ENCODE data around the gene NTM.

DNA sequence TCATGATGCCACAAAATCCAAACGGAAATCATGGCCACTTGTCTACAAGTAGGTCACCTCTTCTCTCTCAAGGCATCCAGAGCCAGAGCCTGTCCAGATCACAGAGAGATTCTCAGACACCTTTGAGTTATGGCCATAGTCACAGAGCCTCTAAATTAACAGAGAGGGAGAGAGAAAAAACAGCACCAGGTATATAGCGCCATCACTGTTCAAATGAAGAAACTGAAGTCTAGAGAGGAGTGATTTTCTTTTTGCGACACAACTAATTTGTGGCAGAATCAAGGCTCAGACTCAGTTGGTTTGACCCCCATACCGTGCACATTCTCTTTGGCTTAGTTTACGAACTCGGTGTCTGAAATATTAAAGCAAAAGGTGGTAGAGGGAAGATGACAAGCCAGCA is 512.9 kb downstream of the NTM start:
- TF ChIP-seq POLR2AphosphoS5 (IDR thresholded peaks at IDR 0.05; ENCODE audit: low read depth) (no peak), SPI1 (IDR thresholded peaks at IDR 0.05; ENCODE audit: borderline replicate concordance, low read depth) (no peak)
- TF ChIP-seq, protein P1, sequence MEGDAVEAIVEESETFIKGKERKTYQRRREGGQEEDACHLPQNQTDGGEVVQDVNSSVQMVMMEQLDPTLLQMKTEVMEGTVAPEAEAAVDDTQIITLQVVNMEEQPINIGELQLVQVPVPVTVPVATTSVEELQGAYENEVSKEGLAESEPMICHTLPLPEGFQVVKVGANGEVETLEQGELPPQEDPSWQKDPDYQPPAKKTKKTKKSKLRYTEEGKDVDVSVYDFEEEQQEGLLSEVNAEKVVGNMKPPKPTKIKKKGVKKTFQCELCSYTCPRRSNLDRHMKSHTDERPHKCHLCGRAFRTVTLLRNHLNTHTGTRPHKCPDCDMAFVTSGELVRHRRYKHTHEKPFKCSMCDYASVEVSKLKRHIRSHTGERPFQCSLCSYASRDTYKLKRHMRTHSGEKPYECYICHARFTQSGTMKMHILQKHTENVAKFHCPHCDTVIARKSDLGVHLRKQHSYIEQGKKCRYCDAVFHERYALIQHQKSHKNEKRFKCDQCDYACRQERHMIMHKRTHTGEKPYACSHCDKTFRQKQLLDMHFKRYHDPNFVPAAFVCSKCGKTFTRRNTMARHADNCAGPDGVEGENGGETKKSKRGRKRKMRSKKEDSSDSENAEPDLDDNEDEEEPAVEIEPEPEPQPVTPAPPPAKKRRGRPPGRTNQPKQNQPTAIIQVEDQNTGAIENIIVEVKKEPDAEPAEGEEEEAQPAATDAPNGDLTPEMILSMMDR (IDR thresholded peaks at IDR 0.05; ENCODE audit: insufficient read depth, low read length), result no peak
- TF ChIP-seq, protein P2, sequence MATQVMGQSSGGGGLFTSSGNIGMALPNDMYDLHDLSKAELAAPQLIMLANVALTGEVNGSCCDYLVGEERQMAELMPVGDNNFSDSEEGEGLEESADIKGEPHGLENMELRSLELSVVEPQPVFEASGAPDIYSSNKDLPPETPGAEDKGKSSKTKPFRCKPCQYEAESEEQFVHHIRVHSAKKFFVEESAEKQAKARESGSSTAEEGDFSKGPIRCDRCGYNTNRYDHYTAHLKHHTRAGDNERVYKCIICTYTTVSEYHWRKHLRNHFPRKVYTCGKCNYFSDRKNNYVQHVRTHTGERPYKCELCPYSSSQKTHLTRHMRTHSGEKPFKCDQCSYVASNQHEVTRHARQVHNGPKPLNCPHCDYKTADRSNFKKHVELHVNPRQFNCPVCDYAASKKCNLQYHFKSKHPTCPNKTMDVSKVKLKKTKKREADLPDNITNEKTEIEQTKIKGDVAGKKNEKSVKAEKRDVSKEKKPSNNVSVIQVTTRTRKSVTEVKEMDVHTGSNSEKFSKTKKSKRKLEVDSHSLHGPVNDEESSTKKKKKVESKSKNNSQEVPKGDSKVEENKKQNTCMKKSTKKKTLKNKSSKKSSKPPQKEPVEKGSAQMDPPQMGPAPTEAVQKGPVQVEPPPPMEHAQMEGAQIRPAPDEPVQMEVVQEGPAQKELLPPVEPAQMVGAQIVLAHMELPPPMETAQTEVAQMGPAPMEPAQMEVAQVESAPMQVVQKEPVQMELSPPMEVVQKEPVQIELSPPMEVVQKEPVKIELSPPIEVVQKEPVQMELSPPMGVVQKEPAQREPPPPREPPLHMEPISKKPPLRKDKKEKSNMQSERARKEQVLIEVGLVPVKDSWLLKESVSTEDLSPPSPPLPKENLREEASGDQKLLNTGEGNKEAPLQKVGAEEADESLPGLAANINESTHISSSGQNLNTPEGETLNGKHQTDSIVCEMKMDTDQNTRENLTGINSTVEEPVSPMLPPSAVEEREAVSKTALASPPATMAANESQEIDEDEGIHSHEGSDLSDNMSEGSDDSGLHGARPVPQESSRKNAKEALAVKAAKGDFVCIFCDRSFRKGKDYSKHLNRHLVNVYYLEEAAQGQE (IDR thresholded peaks at IDR 0.05; ENCODE audit: insufficient replicate concordance, low read depth), result no peak
